CD4-positive, alpha-beta T cell (primary cell): Measurements from ENCODE around the gene F11R. TPM values are rescaled to one million over a fixed set of nuclear protein-coding genes. Genes with fewer than 3 reads are reported as not detected.
A peak's percentile ranks its signal among the peaks of the same experiment; 100 is the strongest.

Experiments
- ATAC-seq: fragments of 200-7000 bp; cut with Tn5 transposase; one replicate; pipeline ENCODE4 v1.10.0; 2022; ENCODE audit warnings: mild to moderate bottlenecking; ENCODE audit not compliant: poor library complexity
- CTCF ChIA-PET: fragments of 350-600 bp; sonication (Branson Sonifier 250); formaldehyde crosslinking; loops from one replicate; lab custom pipeline; 2021; ENCODE audit warnings: antibody characterized with exemption, inconsistent platforms; lab: Charles Lee
- POLR2A ChIA-PET: fragments of 350-600 bp; sonication (Branson Sonifier 250); formaldehyde crosslinking; loops from one replicate; lab custom pipeline; 2021; ENCODE audit warnings: antibody characterized with exemption, inconsistent platforms; lab: Charles Lee
- DNase-seq, 14 experiments: peaks; one replicate each; pipeline ENCODE4 v3.0.0-alpha.2; 2013 to 2020; ENCODE audit warnings: mixed read lengths in 2 of 14
- H3K27ac ChIP-seq, 2 donors: one replicate each; pipeline versions ENCODE4 v1.5.1 to v1.7.0; 2013; ENCODE audit warnings: low read length in 2 of 2, low read depth in 1 of 2, mild to moderate bottlenecking in 1 of 2
- H3K27me3 ChIP-seq, 2 experiments: 1 replicate in 1 of 2; 2 replicates in 1 of 2; pipeline versions ENCODE4 v1.6.1 to v1.7.0; 2013; ENCODE audit warnings: low read length in 2 of 2, control low read depth in 1 of 2, mild to moderate bottlenecking in 1 of 2, moderate library complexity in 1 of 2; ENCODE audit not compliant: insufficient read depth in 2 of 2, control insufficient read depth in 1 of 2
- H3K36me3 ChIP-seq: one replicate; pipeline ENCODE4 v1.6.1; 2013; ENCODE audit warnings: low read length, control low read depth; ENCODE audit not compliant: insufficient read depth
- H3K4me1 ChIP-seq: one replicate; pipeline ENCODE4 v1.6.1; 2013; ENCODE audit warnings: low read length, control low read depth; ENCODE audit not compliant: insufficient read depth
- H3K4me3 ChIP-seq: one replicate; pipeline ENCODE4 v1.5.1; 2013; ENCODE audit warnings: mild to moderate bottlenecking, low read length, moderate library complexity
- H3K9me3 ChIP-seq, 2 experiments: 1 replicate in 1 of 2; 2 replicates in 1 of 2; pipeline versions ENCODE4 v1.6.1 to v1.7.0; 2013; ENCODE audit warnings: low read length in 2 of 2, mild to moderate bottlenecking in 2 of 2, control low read depth in 1 of 2, moderate library complexity in 1 of 2; ENCODE audit not compliant: control insufficient read depth in 1 of 2, insufficient read depth in 1 of 2
- H3K27ac Mint-ChIP-seq: one replicate; pipeline ENCODE4 v1.8.0; 2020; ENCODE audit warnings: mixed read lengths
- H3K27me3 Mint-ChIP-seq: one replicate; pipeline ENCODE4 v1.8.0; 2021; ENCODE audit warnings: mixed read lengths
- H3K36me3 Mint-ChIP-seq: one replicate; pipeline ENCODE4 v1.8.0; 2021; ENCODE audit warnings: low read depth, mixed read lengths
- H3K4me1 Mint-ChIP-seq: one replicate; pipeline ENCODE4 v1.8.0; 2021; ENCODE audit warnings: low read depth, mixed read lengths
- H3K4me3 Mint-ChIP-seq: one replicate; pipeline ENCODE4 v1.8.0; 2020; ENCODE audit warnings: mild to moderate bottlenecking, mixed read lengths
- H3K9me3 Mint-ChIP-seq: one replicate; pipeline ENCODE4 v1.8.0; 2020; ENCODE audit warnings: mixed read lengths
- CTCF ChIP-seq: fragments of 200-600 bp; IDR thresholded peaks from one replicate; pipeline ENCODE4 v1.8.0; 2022; ENCODE audit warnings: antibody characterized with exemption, mild to moderate bottlenecking
- intact Hi-C, 2 experiments: fragments of 100-400 bp; cut with DNase I in 1 of 2; cut with micrococcal nuclease in 1 of 2; formaldehyde crosslinking; loops; one replicate each; pipeline versions ENCODE4 v1.15.1 to v1.9.0; 2023 to 2025; cut with DNase I, micrococcal nuclease
- total RNA-seq, 174 experiments: library from RNA in 2 of 174; stranded (reverse) in 2 of 174; gene quantifications; one replicate each; pipeline ENCODE4 v1.2.3 and lab custom pipeline; 2021 to 2026

The F11R gene
- total RNA-seq, 2 experiments from 2014 or later, result 15.2 to 16.2 TPM

GRCh38 chr1:161008869-161009510, 12.0 kb downstream of the F11R start:
- ChIA-PET CTCF (interaction anchor here (0.8 to 1.0 kb wide), 2 partner anchors 12 to 241 kb away, joined by 3 read pairs; no protein-coding TSS in a partner anchor), POLR2A (no interaction called here)
- ATAC-seq, result no peak
- H3K4me1 Mint-ChIP-seq, result peaks cover 27% of the 10 kb centered on the region
- H3K9me3 Mint-ChIP-seq, result no peaks in the 10 kb centered on the region
- no peaks in the 10 kb centered on the region for H3K36me3 ChIP-seq
- peak overlapping the region; percentile 24 for H3K27ac Mint-ChIP-seq
- peaks cover 6% of the 10 kb centered on the region for H3K36me3 Mint-ChIP-seq
- H3K4me3 Mint-ChIP-seq, result no peak overlapping the region
- peaks cover 29% of the 10 kb centered on the region for H3K4me1 ChIP-seq
- TF ChIP-seq CTCF, result no peak
- no peak for DNase-seq
- H3K27me3 Mint-ChIP-seq, result no peaks in the 10 kb centered on the region
- intact Hi-C loops, result no loop called here
- H3K9me3 ChIP-seq, result no peaks in the 10 kb centered on the region
- H3K27ac ChIP-seq, result no peak overlapping the region
- H3K27me3 ChIP-seq, result no peaks in the 10 kb centered on the region
- no peak overlapping the region for H3K4me3 ChIP-seq

GRCh38 chr1:161007369-161007768, 13.6 kb downstream of the F11R start:
- no peaks in the 10 kb centered on the region for H3K27me3 Mint-ChIP-seq
- no peak overlapping the region for H3K4me3 Mint-ChIP-seq
- intact Hi-C loops, result no loop called here
- ATAC-seq (no peak), DNase-seq (no peak)
- H3K27ac ChIP-seq, result no peak overlapping the region
- H3K4me1 Mint-ChIP-seq, result peaks cover 16% of the 10 kb centered on the region
- ChIA-PET CTCF (no interaction called here), POLR2A (interaction anchor here (1.3 kb wide), 1 partner anchor 12 kb away, joined by 4 read pairs; no protein-coding TSS in a partner anchor)
- H3K27ac Mint-ChIP-seq, result no peak overlapping the region
- peaks cover 13% of the 10 kb centered on the region for H3K4me1 ChIP-seq
- H3K27me3 ChIP-seq, result no peaks in the 10 kb centered on the region
- peaks cover 6% of the 10 kb centered on the region for H3K36me3 Mint-ChIP-seq
- H3K9me3 Mint-ChIP-seq, result no peaks in the 10 kb centered on the region
- no peak overlapping the region for H3K4me3 ChIP-seq
- no peak for TF ChIP-seq CTCF
- H3K36me3 ChIP-seq, result no peaks in the 10 kb centered on the region
- no peaks in the 10 kb centered on the region for H3K9me3 ChIP-seq

- no peak for TF ChIP-seq CTCF
- Histone ChIP-seq H3K4me3 (no peak overlapping the region), H3K36me3 (no peaks in the 10 kb centered on the region), H3K4me1 (peaks cover 5% of the 10 kb centered on the region), H3K27ac (no peak overlapping the region), H3K9me3 (no peaks in the 10 kb centered on the region), H3K27me3 (no peaks in the 10 kb centered on the region)
- no peak for ATAC-seq
- H3K9me3 Mint-ChIP-seq, result no peaks in the 10 kb centered on the region
- no peak for DNase-seq
- ChIA-PET CTCF (no interaction called here), POLR2A (interaction anchor here (1.3 kb wide), 1 partner anchor 12 kb away, joined by 4 read pairs; no protein-coding TSS in a partner anchor)
- H3K27ac Mint-ChIP-seq, result no peak overlapping the region
- H3K4me3 Mint-ChIP-seq, result no peak overlapping the region
- peaks cover 9% of the 10 kb centered on the region for H3K4me1 Mint-ChIP-seq
- no peaks in the 10 kb centered on the region for H3K27me3 Mint-ChIP-seq
- H3K36me3 Mint-ChIP-seq, result peaks cover 9% of the 10 kb centered on the region
- intact Hi-C loops, result no loop called here
Measured at GRCh38 chr1:161006563-161006962, 14.4 kb downstream of the F11R start.
